Panc1 (cell line): Measurements from ENCODE around the gene SSR1. TPM values are rescaled to one million over a fixed set of nuclear protein-coding genes. Genes with fewer than 3 reads are reported as not detected.
"Not testable (repeated sequence)": the region's sequence is repeated elsewhere in the genome, so short reads cannot be mapped to it uniquely, and the experiment has no call there.

Experiments used
- ATAC-seq: fragments of 200-7000 bp; cut with Tn5 transposase; 2 replicates; pipeline ENCODE4 v1.9.1; 2020; ENCODE audit warnings: mild to moderate bottlenecking, moderate library complexity
- BruUV-seq: library from RNA; stranded (reverse); fragments of 400-500 nt; replicated peaks from 2 replicates; lab custom pipeline; 2021; lab: Mats Ljungman, UMichigan
- CTCF ChIA-PET: fragments of 300-600 bp; sonication (Branson Sonifier 250); formaldehyde crosslinking; loops from one replicate; lab custom pipeline; 2022; ENCODE audit warnings: antibody characterized with exemption; lab: Charles Lee
- POLR2A ChIA-PET: fragments of 300-600 bp; sonication (Branson Sonifier 250); formaldehyde crosslinking; loops from one replicate; lab custom pipeline; 2022; ENCODE audit warnings: antibody characterized with exemption; lab: Charles Lee
- DNase-seq: peaks from one replicate; pipeline ENCODE4 v3.0.0-alpha.2; 2010; ENCODE audit warnings: low read depth, low spot score
- H3K27ac ChIP-seq: 2 replicates; pipeline ENCODE4 v1.5.1; 2011; ENCODE audit warnings: mild to moderate bottlenecking, low read length, inconsistent platforms
- H3K27me3 ChIP-seq: fragments of 200-500 bp; sonication (Bioruptor generic); 2 replicates; pipeline ENCODE4 v1.6.0; 2014; ENCODE audit warnings: low read length, inconsistent platforms; ENCODE audit not compliant: control insufficient read depth, insufficient read depth
- H3K36me3 ChIP-seq: fragments of 200-500 bp; sonication (Bioruptor generic); 2 replicates; pipeline ENCODE4 v1.5.1; 2014; ENCODE audit warnings: inconsistent platforms, mild to moderate bottlenecking, low read length, moderate library complexity; ENCODE audit not compliant: control insufficient read depth, insufficient read depth
- H3K4me1 ChIP-seq: 2 replicates; pipeline ENCODE4 v1.5.1; 2011; ENCODE audit warnings: inconsistent platforms, mild to moderate bottlenecking, low read length, moderate library complexity; ENCODE audit not compliant: control insufficient read depth, insufficient read depth
- H3K4me3 ChIP-seq, 2 experiments: 2 replicates each; pipeline ENCODE4 v1.5.1; 2011 to 2012; ENCODE audit warnings: low read depth in 2 of 2, low read length in 2 of 2, mild to moderate bottlenecking in 2 of 2, inconsistent platforms in 1 of 2, moderate library complexity in 1 of 2
- H3K9me3 ChIP-seq: fragments of 200-500 bp; sonication (Bioruptor generic); 2 replicates; pipeline ENCODE4 v1.5.1; 2014; ENCODE audit warnings: low read depth, mild to moderate bottlenecking, inconsistent platforms, low read length, moderate library complexity; ENCODE audit not compliant: control insufficient read depth, insufficient read depth
- CTCF ChIP-seq: fragments of 450-650 bp; IDR thresholded peaks from 2 replicates; pipeline ENCODE4 v1.5.1; 2017; ENCODE audit warnings: mild to moderate bottlenecking
- POLR2AphosphoS5 ChIP-seq: IDR thresholded peaks from 2 replicates; pipeline ENCODE4 v1.6.1; 2012; ENCODE audit warnings: mild to moderate bottlenecking, low read depth, low read length, moderate library complexity
- REST ChIP-seq, 2 experiments: IDR thresholded peaks; 2 replicates each; pipeline ENCODE4 v1.6.1; 2011 to 2012; ENCODE audit warnings: low read depth in 2 of 2, control low read depth in 1 of 2, low read length in 1 of 2, mild to moderate bottlenecking in 1 of 2, moderate library complexity in 1 of 2; ENCODE audit not compliant: insufficient read depth in 1 of 2
- SIN3A ChIP-seq: IDR thresholded peaks from 2 replicates; pipeline ENCODE4 v1.6.1; 2012; ENCODE audit warnings: low read depth, mild to moderate bottlenecking, low read length, moderate library complexity, borderline replicate concordance; ENCODE audit not compliant: insufficient read depth
- TCF7L2 ChIP-seq: IDR thresholded peaks from 2 replicates; pipeline ENCODE4 v1.6.1; 2011; ENCODE audit warnings: mild to moderate bottlenecking, low read depth, low read length, inconsistent platforms
- in situ Hi-C: cut with HindIII; loops from 2 replicates; pipeline ENCODE4 v1.10.0; 2016; ENCODE audit warnings: low sequenced_read_pairs, low pct_unique_long_range_greater_than_20kb
- intact Hi-C: fragments of 100-400 bp; cut with micrococcal nuclease; formaldehyde crosslinking; loops from one replicate; pipeline ENCODE4 v1.10.0; 2022; ENCODE audit not compliant: unreplicated experiment
- total RNA-seq: library from RNA; stranded (reverse); gene quantifications from one replicate; pipeline ENCODE4 v1.2.1, GENCODE V29; 2021; ENCODE audit not compliant: unreplicated experiment

Gene SSR1
- total RNA-seq, 1 experiment from 2014 or later: 119 TPM

DNA sequence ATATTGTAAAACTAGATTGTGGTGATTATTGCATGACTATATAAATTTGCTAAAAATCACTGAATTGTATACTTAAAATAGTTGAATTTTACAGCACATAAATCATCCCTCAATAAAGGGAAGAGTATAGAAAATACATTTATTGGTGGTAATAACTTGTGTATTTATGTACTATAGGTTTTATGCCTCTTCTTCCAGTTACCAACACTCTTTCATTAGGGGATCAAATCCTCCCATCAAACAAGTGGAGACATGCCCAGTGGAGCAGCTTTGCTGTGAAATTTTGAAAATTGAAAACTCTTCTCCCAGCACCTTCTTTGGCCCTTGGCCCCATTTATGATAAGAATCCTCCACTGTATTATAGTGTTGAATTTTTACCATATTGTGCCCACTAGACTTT, 10.1 kb upstream of the SSR1 start:
- Histone ChIP-seq H3K27ac (no peak overlapping the region), H3K36me3 (no peaks in the 10 kb centered on the region), H3K27me3 (peaks cover 2% of the 10 kb centered on the region; the same call in 1 of the 2 replicates), H3K9me3 (no peaks in the 10 kb centered on the region), H3K4me3 (no peak overlapping the region), H3K4me1 (no peaks in the 10 kb centered on the region)
- TF ChIP-seq REST (IDR thresholded peaks at IDR 0.05; ENCODE audit: insufficient read depth in 1 of 2, low read depth in 2 of 2, low read length in 1 of 2) (no peak), SIN3A (no peak), POLR2AphosphoS5 (no peak)
- in situ Hi-C loops: no loop called here
- intact Hi-C loops: no loop called here
- ATAC-seq (no peak), DNase-seq (no peak)
- ChIA-PET CTCF (no interaction called here), POLR2A (no interaction called here)
- BruUV-seq: no TSS peak

DNA sequence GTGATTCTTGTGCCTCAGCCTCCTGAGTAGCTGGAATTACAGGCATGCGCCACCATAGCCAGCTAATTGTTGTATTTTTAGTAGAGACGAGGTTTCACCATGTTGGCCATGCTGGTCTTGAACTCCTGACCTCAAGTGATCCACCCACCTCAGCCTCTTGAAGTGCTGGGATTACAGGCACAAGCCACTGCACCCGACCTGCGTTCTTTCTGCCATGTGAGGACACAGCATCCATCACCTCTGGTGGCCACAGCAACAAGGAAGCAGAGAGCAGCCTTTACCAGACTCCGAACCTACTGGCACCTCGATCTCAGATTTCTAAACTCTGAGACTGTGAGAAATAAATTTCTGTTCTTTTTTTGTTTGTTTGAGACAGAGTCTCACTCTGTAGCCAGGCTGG, 8.9 kb upstream of the SSR1 start:
- intact Hi-C loops, H3K9me3 ChIP-seq, DNase-seq, H3K27me3 ChIP-seq, in situ Hi-C loops, H3K4me3 ChIP-seq, ATAC-seq, H3K4me1 ChIP-seq, BruUV-seq, H3K27ac ChIP-seq, H3K36me3 ChIP-seq, POLR2A ChIA-PET: not testable (repeated sequence)
- CTCF ChIA-PET: interaction anchor here (0.6 kb wide), 1 partner anchor 13 kb away, joined by 3 read pairs; no protein-coding TSS in a partner anchor

- H3K27me3 ChIP-seq, H3K4me1 ChIP-seq, BruUV-seq, intact Hi-C loops, ATAC-seq, H3K4me3 ChIP-seq, H3K9me3 ChIP-seq, DNase-seq, H3K36me3 ChIP-seq, CTCF ChIA-PET, H3K27ac ChIP-seq, in situ Hi-C loops: not testable (repeated sequence)
- POLR2A ChIA-PET: interaction anchor here (0.6 to 0.7 kb wide), 2 partner anchors 13 to 30 kb away, joined by 3 to 10 read pairs; no protein-coding TSS in a partner anchor
Measured at GRCh38 chr6:7319406-7319805, 6.4 kb upstream of the SSR1 start.

GRCh38 chr6:7317538-7317937, 4.5 kb upstream of the SSR1 start:
- intact Hi-C loops: no loop called here
- Histone ChIP-seq H3K9me3 (no peaks in the 10 kb centered on the region), H3K4me3 (no peak overlapping the region), H3K27ac (no peak overlapping the region), H3K36me3 (no peaks in the 10 kb centered on the region; the same call in 1 of the 2 replicates), H3K27me3 (no peaks in the 10 kb centered on the region), H3K4me1 (no peaks in the 10 kb centered on the region)
- in situ Hi-C loops: no loop called here
- no TSS peak for BruUV-seq
- CTCF ChIA-PET: no interaction called here
- ATAC-seq (no peak), DNase-seq (no peak)
- TF ChIP-seq POLR2AphosphoS5 (no peak), TCF7L2 (no peak), CTCF (no peak), REST (IDR thresholded peaks at IDR 0.05; ENCODE audit: insufficient read depth in 1 of 2, low read depth in 2 of 2, low read length in 1 of 2) (no peak), SIN3A (no peak)
- POLR2A ChIA-PET: no interaction called here
